ENCODE data around the gene PHF20. TPM values are rescaled to one million over a fixed set of nuclear protein-coding genes. Genes with fewer than 3 reads are reported as not detected.

PHF20 gene
- total RNA-seq, 1 experiment from 2014 or later = 56.7 TPM

DNA sequence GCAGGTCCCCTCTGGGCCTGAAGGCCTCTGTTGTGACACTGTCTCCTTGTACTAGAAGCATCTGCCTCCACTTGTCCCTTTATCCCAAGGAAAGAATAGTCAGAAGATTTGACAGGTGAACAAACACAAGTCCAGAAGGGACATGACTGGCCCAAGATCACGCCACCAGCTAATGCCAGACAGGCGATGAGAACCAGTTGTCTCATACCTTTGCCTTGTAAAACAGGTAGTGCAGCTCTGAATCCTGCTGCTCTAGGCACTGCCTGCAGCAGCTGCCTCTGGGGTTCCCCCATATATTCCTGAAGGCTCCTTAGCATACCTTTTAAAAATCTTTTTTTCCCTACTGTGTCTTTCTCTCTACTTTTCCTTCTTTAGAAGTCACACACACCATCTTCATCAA lies 157.5 kb downstream of the PHF20 start:
- no TSS peak for BruUV-seq (replicated peaks)
- H3K27ac Mint-ChIP-seq (ENCODE audit: unreplicated experiment) = no peak overlapping the region
- H3K36me3 Mint-ChIP-seq (ENCODE audit: insufficient read depth, unreplicated experiment) = peaks cover 18% of the 10 kb centered on the region
- CTCF ChIA-PET = no interaction called here
- no peak overlapping the region for H3K4me3 Mint-ChIP-seq (ENCODE audit: low read depth, unreplicated experiment)
- no peaks in the 10 kb centered on the region for H3K9me3 Mint-ChIP-seq (ENCODE audit: low read depth, unreplicated experiment)
- no peaks in the 10 kb centered on the region for H3K27me3 Mint-ChIP-seq (ENCODE audit: unreplicated experiment)
- intact Hi-C loops (cut with micrococcal nuclease; ENCODE audit: unreplicated experiment) = no loop called here
- no peak for DNase-seq
- TF ChIP-seq, protein P1, sequence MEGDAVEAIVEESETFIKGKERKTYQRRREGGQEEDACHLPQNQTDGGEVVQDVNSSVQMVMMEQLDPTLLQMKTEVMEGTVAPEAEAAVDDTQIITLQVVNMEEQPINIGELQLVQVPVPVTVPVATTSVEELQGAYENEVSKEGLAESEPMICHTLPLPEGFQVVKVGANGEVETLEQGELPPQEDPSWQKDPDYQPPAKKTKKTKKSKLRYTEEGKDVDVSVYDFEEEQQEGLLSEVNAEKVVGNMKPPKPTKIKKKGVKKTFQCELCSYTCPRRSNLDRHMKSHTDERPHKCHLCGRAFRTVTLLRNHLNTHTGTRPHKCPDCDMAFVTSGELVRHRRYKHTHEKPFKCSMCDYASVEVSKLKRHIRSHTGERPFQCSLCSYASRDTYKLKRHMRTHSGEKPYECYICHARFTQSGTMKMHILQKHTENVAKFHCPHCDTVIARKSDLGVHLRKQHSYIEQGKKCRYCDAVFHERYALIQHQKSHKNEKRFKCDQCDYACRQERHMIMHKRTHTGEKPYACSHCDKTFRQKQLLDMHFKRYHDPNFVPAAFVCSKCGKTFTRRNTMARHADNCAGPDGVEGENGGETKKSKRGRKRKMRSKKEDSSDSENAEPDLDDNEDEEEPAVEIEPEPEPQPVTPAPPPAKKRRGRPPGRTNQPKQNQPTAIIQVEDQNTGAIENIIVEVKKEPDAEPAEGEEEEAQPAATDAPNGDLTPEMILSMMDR (IDR thresholded peaks at IDR 0.05; ENCODE audit: unreplicated experiment) = no peak
- H3K4me1 Mint-ChIP-seq (ENCODE audit: low read depth, unreplicated experiment) = no peaks in the 10 kb centered on the region

DNA sequence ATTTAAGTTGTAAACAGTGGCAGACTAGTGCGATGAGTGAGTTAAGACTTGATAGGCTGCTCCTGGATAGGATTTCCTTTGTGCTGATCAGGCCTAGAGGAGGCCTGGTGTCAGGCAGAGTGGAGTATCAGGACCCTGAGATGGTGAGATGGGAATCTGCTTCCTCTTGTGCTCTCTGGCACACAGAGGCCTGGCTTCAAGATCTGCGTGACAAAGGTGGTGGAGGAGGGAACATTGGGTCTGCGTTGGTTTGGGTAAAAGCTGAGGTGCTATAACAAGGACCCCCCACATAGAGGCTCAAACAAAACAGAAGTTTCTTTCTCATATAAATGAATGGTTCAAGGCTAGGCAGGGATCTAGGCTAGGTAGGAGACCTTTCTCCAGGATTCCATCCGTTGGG lies 162.2 kb downstream of the PHF20 start:
- H3K9me3 Mint-ChIP-seq (ENCODE audit: low read depth, unreplicated experiment) = no peaks in the 10 kb centered on the region
- H3K27ac Mint-ChIP-seq (ENCODE audit: unreplicated experiment) = no peak overlapping the region
- CTCF ChIA-PET = no interaction called here
- intact Hi-C loops (cut with micrococcal nuclease; ENCODE audit: unreplicated experiment) = no loop called here
- H3K36me3 Mint-ChIP-seq (ENCODE audit: insufficient read depth, unreplicated experiment) = peaks cover 12% of the 10 kb centered on the region
- no peak for DNase-seq
- no peaks in the 10 kb centered on the region for H3K27me3 Mint-ChIP-seq (ENCODE audit: unreplicated experiment)
- BruUV-seq (replicated peaks) = no TSS peak
- no peak overlapping the region for H3K4me3 Mint-ChIP-seq (ENCODE audit: low read depth, unreplicated experiment)
- no peaks in the 10 kb centered on the region for H3K4me1 Mint-ChIP-seq (ENCODE audit: low read depth, unreplicated experiment)
- TF ChIP-seq, protein P1 (IDR thresholded peaks at IDR 0.05; ENCODE audit: unreplicated experiment) = no peak

DNA sequence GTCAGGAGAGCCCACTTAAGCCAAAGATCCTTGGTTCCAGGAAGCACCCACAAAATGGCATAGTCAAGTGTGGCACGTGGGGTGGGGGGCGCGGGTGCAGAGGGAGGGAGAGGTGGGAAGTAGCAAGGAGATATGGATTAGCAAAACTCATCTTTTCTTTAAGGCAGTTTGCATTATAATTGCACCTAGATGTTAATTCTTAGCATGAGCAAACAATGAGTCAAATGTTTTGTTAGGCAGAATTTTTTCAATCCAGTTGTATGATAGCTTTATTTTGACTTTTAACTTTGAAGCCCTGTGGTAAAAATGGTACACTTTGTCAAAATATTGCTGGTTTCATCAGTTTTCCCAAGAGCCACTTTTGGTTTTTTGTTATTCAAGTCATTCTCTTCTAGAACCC lies 167.4 kb downstream of the PHF20 start:
- Mint-ChIP-seq H3K27me3 (ENCODE audit: unreplicated experiment) (no peaks in the 10 kb centered on the region), H3K4me1 (ENCODE audit: low read depth, unreplicated experiment) (no peaks in the 10 kb centered on the region), H3K4me3 (ENCODE audit: low read depth, unreplicated experiment) (no peak overlapping the region), H3K36me3 (ENCODE audit: insufficient read depth, unreplicated experiment) (no peaks in the 10 kb centered on the region), H3K27ac (ENCODE audit: unreplicated experiment) (no peak overlapping the region), H3K9me3 (ENCODE audit: low read depth, unreplicated experiment) (no peaks in the 10 kb centered on the region)
- DNase-seq = no peak
- intact Hi-C loops (cut with micrococcal nuclease; ENCODE audit: unreplicated experiment) = no loop called here
- no TSS peak for BruUV-seq (replicated peaks)
- TF ChIP-seq, protein P1 (IDR thresholded peaks at IDR 0.05; ENCODE audit: unreplicated experiment) = no peak
- CTCF ChIA-PET = no interaction called here

DNA sequence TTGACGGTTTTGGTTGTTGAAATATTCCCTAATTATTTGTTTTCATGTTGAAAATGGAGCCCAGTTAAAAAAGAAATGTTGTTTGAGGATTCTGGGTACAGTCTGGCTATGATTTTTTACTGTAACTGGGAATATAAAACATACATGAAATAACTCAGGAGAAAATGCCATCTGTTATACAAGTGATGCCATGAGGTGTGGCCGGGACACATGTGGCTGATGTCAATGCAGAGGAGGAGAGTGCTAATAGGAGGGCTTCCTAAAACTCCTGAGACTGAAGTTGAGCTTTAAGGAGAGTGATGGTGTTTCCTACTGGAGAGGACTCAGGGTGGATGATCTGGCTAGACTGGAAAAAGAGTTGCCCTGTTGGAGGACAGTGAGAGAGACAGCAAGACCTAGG lies 169.8 kb downstream of the PHF20 start:
- Mint-ChIP-seq H3K27ac (ENCODE audit: unreplicated experiment) (no peak overlapping the region), H3K9me3 (ENCODE audit: low read depth, unreplicated experiment) (no peaks in the 10 kb centered on the region), H3K36me3 (ENCODE audit: insufficient read depth, unreplicated experiment) (no peaks in the 10 kb centered on the region), H3K4me1 (ENCODE audit: low read depth, unreplicated experiment) (no peaks in the 10 kb centered on the region), H3K27me3 (ENCODE audit: unreplicated experiment) (no peaks in the 10 kb centered on the region), H3K4me3 (ENCODE audit: low read depth, unreplicated experiment) (no peak overlapping the region)
- TF ChIP-seq, protein P1 (IDR thresholded peaks at IDR 0.05; ENCODE audit: unreplicated experiment) = no peak
- CTCF ChIA-PET = no interaction called here
- DNase-seq = no peak
- no TSS peak for BruUV-seq (replicated peaks)
- intact Hi-C loops (cut with micrococcal nuclease; ENCODE audit: unreplicated experiment) = no loop called here
